ENCODE measurements around the gene NXPH1. TPM values are rescaled to one million over a fixed set of nuclear protein-coding genes. Genes with fewer than 3 reads are reported as not detected.

NXPH1 gene
- polyA plus RNA-seq, 1 of the 3 experiments (the other 2 are of a cell fraction), result not detected

DNA sequence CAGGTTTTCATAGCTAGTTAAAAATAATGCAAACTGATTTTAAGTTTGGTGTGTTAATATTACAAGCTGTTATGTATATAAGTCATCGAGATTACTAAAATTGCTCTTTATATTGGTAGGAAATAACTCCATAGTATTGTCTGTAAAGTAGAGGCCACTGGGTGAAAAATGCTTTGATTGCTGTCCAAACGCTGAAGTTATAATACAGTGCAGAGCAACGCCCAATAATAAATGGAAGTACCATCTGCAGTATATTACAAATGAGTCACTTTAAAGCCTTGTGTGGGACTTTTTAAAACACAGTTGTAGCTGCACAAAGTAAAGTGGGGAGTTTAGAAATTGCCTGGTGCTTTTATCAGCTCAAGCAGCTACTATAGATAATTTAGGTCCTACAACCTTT lies 196.1 kb downstream of the NXPH1 start:
- no peaks in the 10 kb centered on the region; the same call in 1 of the 2 replicates for H3K9me3 ChIP-seq
- H3K27ac ChIP-seq (ENCODE audit: low read depth in 2 of 2, low read length in 1 of 2), result no peak overlapping the region
- H3K4me1 ChIP-seq (ENCODE audit: control insufficient read depth in 1 of 2, insufficient read depth in 2 of 2, low read depth in 1 of 2, low read length in 1 of 2), result peaks cover 0 to 2% of the 10 kb centered on the region in 2 experiments; a peak in 2 of 4 replicates
- H3K9ac ChIP-seq, result no peak overlapping the region
- no peak overlapping the region for H3K4me3 ChIP-seq (ENCODE audit: low read depth in 2 of 2, low read length in 1 of 2)
- H3F3A ChIP-seq (replicated peaks; ENCODE audit: insufficient read depth), result no peaks in the 10 kb centered on the region
- ChIA-PET POLR2A (no interaction called here), CTCF (interaction anchor here (1.0 to 2.1 kb wide), 4 partner anchors 10 to 35 kb away, joined by 3 to 5 read pairs (median 4); no protein-coding TSS in a partner anchor)
- H2AFZ ChIP-seq (ENCODE audit: low read depth), result no peak overlapping the region
- DNase-seq, result no peak
- no peaks in the 10 kb centered on the region for H4K20me1 ChIP-seq (ENCODE audit: insufficient read depth)
- H3K36me3 ChIP-seq (replicated peaks in 1 of 2; ENCODE audit: control insufficient read depth in 1 of 2, insufficient read depth in 2 of 2, low read length in 1 of 2), result no peaks in the 10 kb centered on the region
- no peaks in the 10 kb centered on the region for H3K27me3 ChIP-seq (ENCODE audit: insufficient read depth)
- no peak overlapping the region for H3K4me2 ChIP-seq
- H3K9me2 ChIP-seq, result no peaks in the 10 kb centered on the region
- 27% methylated on average over 3 of the region's 3 CpGs for WGBS (ENCODE audit: low lambda C conversion rate)
- no peaks in the 10 kb centered on the region for H3K79me2 ChIP-seq (ENCODE audit: insufficient read depth)
- no peak for TF ChIP-seq GATA2 (CRISPR knock-in tag; IDR thresholded peaks at IDR 0.05)
- no peak for TF ChIP-seq GABPA (IDR thresholded peaks at IDR 0.05; ENCODE audit: low read depth)
- TF ChIP-seq FOSL2 (IDR thresholded peaks at IDR 0.05; ENCODE audit: borderline replicate concordance, low read depth), result no peak
- TF ChIP-seq, protein P1, sequence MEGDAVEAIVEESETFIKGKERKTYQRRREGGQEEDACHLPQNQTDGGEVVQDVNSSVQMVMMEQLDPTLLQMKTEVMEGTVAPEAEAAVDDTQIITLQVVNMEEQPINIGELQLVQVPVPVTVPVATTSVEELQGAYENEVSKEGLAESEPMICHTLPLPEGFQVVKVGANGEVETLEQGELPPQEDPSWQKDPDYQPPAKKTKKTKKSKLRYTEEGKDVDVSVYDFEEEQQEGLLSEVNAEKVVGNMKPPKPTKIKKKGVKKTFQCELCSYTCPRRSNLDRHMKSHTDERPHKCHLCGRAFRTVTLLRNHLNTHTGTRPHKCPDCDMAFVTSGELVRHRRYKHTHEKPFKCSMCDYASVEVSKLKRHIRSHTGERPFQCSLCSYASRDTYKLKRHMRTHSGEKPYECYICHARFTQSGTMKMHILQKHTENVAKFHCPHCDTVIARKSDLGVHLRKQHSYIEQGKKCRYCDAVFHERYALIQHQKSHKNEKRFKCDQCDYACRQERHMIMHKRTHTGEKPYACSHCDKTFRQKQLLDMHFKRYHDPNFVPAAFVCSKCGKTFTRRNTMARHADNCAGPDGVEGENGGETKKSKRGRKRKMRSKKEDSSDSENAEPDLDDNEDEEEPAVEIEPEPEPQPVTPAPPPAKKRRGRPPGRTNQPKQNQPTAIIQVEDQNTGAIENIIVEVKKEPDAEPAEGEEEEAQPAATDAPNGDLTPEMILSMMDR (IDR thresholded peaks at IDR 0.05), result no peak
- no peak for TF ChIP-seq MXI1 (IDR thresholded peaks at IDR 0.05; ENCODE audit: low read depth, low read length)
- no peak for TF ChIP-seq RCOR1 (IDR thresholded peaks at IDR 0.05; ENCODE audit: low read length)
- TF ChIP-seq RFX5 (IDR thresholded peaks at IDR 0.05; ENCODE audit: low read length), result no peak
- TF ChIP-seq, protein P2, sequence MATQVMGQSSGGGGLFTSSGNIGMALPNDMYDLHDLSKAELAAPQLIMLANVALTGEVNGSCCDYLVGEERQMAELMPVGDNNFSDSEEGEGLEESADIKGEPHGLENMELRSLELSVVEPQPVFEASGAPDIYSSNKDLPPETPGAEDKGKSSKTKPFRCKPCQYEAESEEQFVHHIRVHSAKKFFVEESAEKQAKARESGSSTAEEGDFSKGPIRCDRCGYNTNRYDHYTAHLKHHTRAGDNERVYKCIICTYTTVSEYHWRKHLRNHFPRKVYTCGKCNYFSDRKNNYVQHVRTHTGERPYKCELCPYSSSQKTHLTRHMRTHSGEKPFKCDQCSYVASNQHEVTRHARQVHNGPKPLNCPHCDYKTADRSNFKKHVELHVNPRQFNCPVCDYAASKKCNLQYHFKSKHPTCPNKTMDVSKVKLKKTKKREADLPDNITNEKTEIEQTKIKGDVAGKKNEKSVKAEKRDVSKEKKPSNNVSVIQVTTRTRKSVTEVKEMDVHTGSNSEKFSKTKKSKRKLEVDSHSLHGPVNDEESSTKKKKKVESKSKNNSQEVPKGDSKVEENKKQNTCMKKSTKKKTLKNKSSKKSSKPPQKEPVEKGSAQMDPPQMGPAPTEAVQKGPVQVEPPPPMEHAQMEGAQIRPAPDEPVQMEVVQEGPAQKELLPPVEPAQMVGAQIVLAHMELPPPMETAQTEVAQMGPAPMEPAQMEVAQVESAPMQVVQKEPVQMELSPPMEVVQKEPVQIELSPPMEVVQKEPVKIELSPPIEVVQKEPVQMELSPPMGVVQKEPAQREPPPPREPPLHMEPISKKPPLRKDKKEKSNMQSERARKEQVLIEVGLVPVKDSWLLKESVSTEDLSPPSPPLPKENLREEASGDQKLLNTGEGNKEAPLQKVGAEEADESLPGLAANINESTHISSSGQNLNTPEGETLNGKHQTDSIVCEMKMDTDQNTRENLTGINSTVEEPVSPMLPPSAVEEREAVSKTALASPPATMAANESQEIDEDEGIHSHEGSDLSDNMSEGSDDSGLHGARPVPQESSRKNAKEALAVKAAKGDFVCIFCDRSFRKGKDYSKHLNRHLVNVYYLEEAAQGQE (IDR thresholded peaks at IDR 0.05; ENCODE audit: low read depth, low read length), result no peak
- no peak for TF ChIP-seq RXRA (IDR thresholded peaks at IDR 0.05; ENCODE audit: borderline replicate concordance, low read depth)

DNA sequence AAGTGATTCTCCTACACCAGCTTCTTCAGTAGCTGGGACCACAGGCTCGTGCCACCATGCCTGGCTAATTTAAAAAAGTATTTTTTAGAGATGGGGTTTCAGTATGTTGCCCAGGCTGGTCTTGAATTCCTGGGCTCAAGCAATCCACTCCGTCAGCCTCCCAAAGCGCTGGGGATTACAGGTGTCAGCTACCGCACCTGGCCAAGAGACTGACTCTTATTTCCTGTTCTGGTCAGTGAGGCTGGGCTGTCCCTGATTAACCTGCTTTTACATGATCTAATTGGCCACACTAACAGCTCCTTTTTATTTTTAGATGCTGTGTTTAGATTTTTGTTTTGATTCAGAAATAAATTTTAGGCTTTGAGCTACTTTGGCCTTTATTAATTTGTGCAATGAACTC lies 203.9 kb downstream of the NXPH1 start:
- no peak for DNase-seq
- no peaks in the 10 kb centered on the region for H3K27me3 ChIP-seq (ENCODE audit: insufficient read depth)
- 68% methylated on average over 4 of the region's 4 CpGs for WGBS (ENCODE audit: low lambda C conversion rate)
- H4K20me1 ChIP-seq (ENCODE audit: insufficient read depth), result no peaks in the 10 kb centered on the region
- no peaks in the 10 kb centered on the region for H3K36me3 ChIP-seq (replicated peaks in 1 of 2; ENCODE audit: control insufficient read depth in 1 of 2, insufficient read depth in 2 of 2, low read length in 1 of 2)
- H3K9me2 ChIP-seq, result no peaks in the 10 kb centered on the region
- no peak overlapping the region for H3K9ac ChIP-seq
- no peak overlapping the region for H3K4me3 ChIP-seq (ENCODE audit: low read depth in 2 of 2, low read length in 1 of 2)
- H2AFZ ChIP-seq (ENCODE audit: low read depth), result no peak overlapping the region
- ChIA-PET POLR2A (no interaction called here), CTCF (interaction anchor here (1.1 to 1.2 kb wide), 2 partner anchors 13 to 112 kb away, joined by 3 to 4 read pairs; no protein-coding TSS in a partner anchor)
- no peaks in the 10 kb centered on the region for H3K4me1 ChIP-seq (ENCODE audit: control insufficient read depth in 1 of 2, insufficient read depth in 2 of 2, low read depth in 1 of 2, low read length in 1 of 2)
- H3K27ac ChIP-seq (ENCODE audit: low read depth in 2 of 2, low read length in 1 of 2), result no peak overlapping the region
- no peaks in the 10 kb centered on the region for H3K79me2 ChIP-seq (ENCODE audit: insufficient read depth)
- no peaks in the 10 kb centered on the region; the same call in 1 of the 2 replicates for H3K9me3 ChIP-seq
- no peak overlapping the region for H3K4me2 ChIP-seq
- H3F3A ChIP-seq (replicated peaks; ENCODE audit: insufficient read depth), result no peaks in the 10 kb centered on the region
- TF ChIP-seq, protein P3, sequence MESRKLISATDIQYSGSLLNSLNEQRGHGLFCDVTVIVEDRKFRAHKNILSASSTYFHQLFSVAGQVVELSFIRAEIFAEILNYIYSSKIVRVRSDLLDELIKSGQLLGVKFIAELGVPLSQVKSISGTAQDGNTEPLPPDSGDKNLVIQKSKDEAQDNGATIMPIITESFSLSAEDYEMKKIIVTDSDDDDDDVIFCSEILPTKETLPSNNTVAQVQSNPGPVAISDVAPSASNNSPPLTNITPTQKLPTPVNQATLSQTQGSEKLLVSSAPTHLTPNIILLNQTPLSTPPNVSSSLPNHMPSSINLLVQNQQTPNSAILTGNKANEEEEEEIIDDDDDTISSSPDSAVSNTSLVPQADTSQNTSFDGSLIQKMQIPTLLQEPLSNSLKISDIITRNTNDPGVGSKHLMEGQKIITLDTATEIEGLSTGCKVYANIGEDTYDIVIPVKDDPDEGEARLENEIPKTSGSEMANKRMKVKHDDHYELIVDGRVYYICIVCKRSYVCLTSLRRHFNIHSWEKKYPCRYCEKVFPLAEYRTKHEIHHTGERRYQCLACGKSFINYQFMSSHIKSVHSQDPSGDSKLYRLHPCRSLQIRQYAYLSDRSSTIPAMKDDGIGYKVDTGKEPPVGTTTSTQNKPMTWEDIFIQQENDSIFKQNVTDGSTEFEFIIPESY (IDR thresholded peaks at IDR 0.05; ENCODE audit: borderline replicate concordance, low read depth), result no peak
- TF ChIP-seq, protein P1 (IDR thresholded peaks at IDR 0.05), result no peak
- no peak for TF ChIP-seq RFX5 (IDR thresholded peaks at IDR 0.05; ENCODE audit: low read length)
- TF ChIP-seq NFIC (IDR thresholded peaks at IDR 0.05; ENCODE audit: borderline replicate concordance), result no peak
- TF ChIP-seq GATA2 (CRISPR knock-in tag; IDR thresholded peaks at IDR 0.05), result no peak
- TF ChIP-seq, protein P4, sequence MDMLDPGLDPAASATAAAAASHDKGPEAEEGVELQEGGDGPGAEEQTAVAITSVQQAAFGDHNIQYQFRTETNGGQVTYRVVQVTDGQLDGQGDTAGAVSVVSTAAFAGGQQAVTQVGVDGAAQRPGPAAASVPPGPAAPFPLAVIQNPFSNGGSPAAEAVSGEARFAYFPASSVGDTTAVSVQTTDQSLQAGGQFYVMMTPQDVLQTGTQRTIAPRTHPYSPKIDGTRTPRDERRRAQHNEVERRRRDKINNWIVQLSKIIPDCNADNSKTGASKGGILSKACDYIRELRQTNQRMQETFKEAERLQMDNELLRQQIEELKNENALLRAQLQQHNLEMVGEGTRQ (IDR thresholded peaks at IDR 0.05; ENCODE audit: borderline replicate concordance, low read depth, low read length), result no peak
- TF ChIP-seq, protein P5, sequence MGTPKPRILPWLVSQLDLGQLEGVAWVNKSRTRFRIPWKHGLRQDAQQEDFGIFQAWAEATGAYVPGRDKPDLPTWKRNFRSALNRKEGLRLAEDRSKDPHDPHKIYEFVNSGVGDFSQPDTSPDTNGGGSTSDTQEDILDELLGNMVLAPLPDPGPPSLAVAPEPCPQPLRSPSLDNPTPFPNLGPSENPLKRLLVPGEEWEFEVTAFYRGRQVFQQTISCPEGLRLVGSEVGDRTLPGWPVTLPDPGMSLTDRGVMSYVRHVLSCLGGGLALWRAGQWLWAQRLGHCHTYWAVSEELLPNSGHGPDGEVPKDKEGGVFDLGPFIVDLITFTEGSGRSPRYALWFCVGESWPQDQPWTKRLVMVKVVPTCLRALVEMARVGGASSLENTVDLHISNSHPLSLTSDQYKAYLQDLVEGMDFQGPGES (IDR thresholded peaks at IDR 0.05; ENCODE audit: low read depth, low read length), result no peak
- no peak for TF ChIP-seq MXI1 (IDR thresholded peaks at IDR 0.05; ENCODE audit: low read depth, low read length)
- TF ChIP-seq NRF1 (IDR thresholded peaks at IDR 0.05; ENCODE audit: low read depth, low read length), result no peak

All from SK-N-SH (cell line).